ENCODE measurements around the gene COG6. TPM values are rescaled to one million over a fixed set of nuclear protein-coding genes. Genes with fewer than 3 reads are reported as not detected.

Gene COG6
- total and polyA plus RNA-seq, 2 of the 4 experiments (the other 2 are of a cell fraction): 22.8 to 37.5 TPM

- Histone ChIP-seq H3K79me1 (ENCODE audit: low read depth in 1 of 2, low read length in 2 of 2) (peaks cover 9 to 16% of the 10 kb centered on the region in 2 experiments; a peak in 3 of 4 replicates), H3K4me1 (ENCODE audit: control insufficient read depth, insufficient read depth, low read length) (peaks cover 4% of the 10 kb centered on the region), H2BK15ac (ENCODE audit: low read depth, low read length) (no peak overlapping the region), H3K4me2 (ENCODE audit: low read depth, low read length) (no peak overlapping the region), H2BK120ac (ENCODE audit: low read depth, low read length) (no peak overlapping the region), H2AFZ (replicated peaks; ENCODE audit: low read length, poor library complexity) (no peak overlapping the region), H3K36me3 (ENCODE audit: control insufficient read depth, insufficient read depth, low read length) (peaks cover 2% of the 10 kb centered on the region), H2AK5ac (ENCODE audit: low read depth, low read length) (no peak overlapping the region), H3K9me3 (ENCODE audit: control insufficient read depth, insufficient read depth, low read length) (no peaks in the 10 kb centered on the region), H2AK9ac (replicated peaks; ENCODE audit: low read depth, low read length, poor library complexity) (no peak overlapping the region), H3K14ac (replicated peaks; ENCODE audit: low read depth, low read length) (no peak overlapping the region), H3K9me1 (ENCODE audit: insufficient read depth, low read length) (peaks cover 4% of the 10 kb centered on the region), H4K8ac (ENCODE audit: low read depth in 2 of 2, low read length in 2 of 2) (no peak overlapping the region), H3K4ac (ENCODE audit: low read depth, low read length) (no peak overlapping the region), H4K20me1 (ENCODE audit: insufficient read depth, low read length) (no peaks in the 10 kb centered on the region), H2BK20ac (ENCODE audit: low read depth, low read length) (no peak overlapping the region), H3K23ac (ENCODE audit: low read depth, low read length) (no peak overlapping the region), H4K91ac (ENCODE audit: insufficient read depth, low read depth, low read length) (no peak overlapping the region), H3K27ac (ENCODE audit: insufficient read depth, low read length) (no peak overlapping the region), H3K4me3 (ENCODE audit: insufficient read depth, low read depth, low read length) (no peak overlapping the region), H3K9ac (ENCODE audit: low read depth, low read length) (no peak overlapping the region), H3K27me3 (ENCODE audit: control insufficient read depth, insufficient read depth, low read length) (peaks cover 2% of the 10 kb centered on the region), H4K5ac (ENCODE audit: low read depth, low read length) (no peak overlapping the region), H3K18ac (ENCODE audit: low read depth, low read length) (no peak overlapping the region), H2BK5ac (ENCODE audit: low read depth, low read length, poor library complexity, severe bottlenecking) (no peak overlapping the region), H3K56ac (ENCODE audit: extremely low read depth, insufficient read depth, low read length) (no peak overlapping the region)
- ChIA-PET POLR2A (ENCODE audit: unreplicated experiment) (interaction anchor here (0.7 kb wide), 1 partner anchor 68 kb away, joined by 6 read pairs; no protein-coding TSS in a partner anchor), CTCF (no interaction called here)
- intact Hi-C loops (cut with micrococcal nuclease) (no loop called here), in situ Hi-C loops (cut with MboI; ENCODE audit: low sequenced_read_pairs) (loop anchor here (10.0 kb wide), 1 partner anchor 191 kb away; no protein-coding TSS in a partner anchor), dilution Hi-C loops (cut with HindIII; ENCODE audit: low sequenced_read_pairs, unreplicated experiment) (no loop called here)
- TF ChIP-seq MAFK (IDR thresholded peaks at IDR 0.05; ENCODE audit: low read depth, low read length) (no peak), ELK1 (IDR thresholded peaks at IDR 0.05; ENCODE audit: borderline replicate concordance, low read depth, low read length) (no peak), RAD21 (IDR thresholded peaks at IDR 0.05; ENCODE audit: low read length) (no peak), CEBPB (IDR thresholded peaks at IDR 0.05; ENCODE audit: low read depth, low read length) (no peak), USF2 (IDR thresholded peaks at IDR 0.05; ENCODE audit: low read depth, low read length) (no peak), MAZ (IDR thresholded peaks at IDR 0.05; ENCODE audit: borderline replicate concordance, low read depth, low read length) (no peak), CTCF (conservative IDR thresholded peaks at IDR 0.05; ENCODE audit: low read depth, low read length) (no peak), RFX5 (IDR thresholded peaks at IDR 0.05; ENCODE audit: low read depth, low read length) (no peak), CHD1 (IDR thresholded peaks at IDR 0.05; ENCODE audit: low read depth, low read length) (no peak), SMC3 (IDR thresholded peaks at IDR 0.05; ENCODE audit: low read depth, low read length) (no peak), BHLHE40 (IDR thresholded peaks at IDR 0.05; ENCODE audit: low read depth, low read length) (no peak)
- ATAC-seq (ENCODE audit: low read depth) (no peak), DNase-seq (no peak)
- WGBS, 2 experiments (ENCODE audit: extremely low coverage in 2 of 2, insufficient read length in 1 of 2): no CpG with 5 or more reads among the region's 3 CpGs
- BruUV-seq (replicated peaks): no TSS peak
These were observed 49.7 kb upstream of the COG6 start for GRCh38 chr13:39605677-39606320.

Data from IMR-90 (cell line).